Heart left ventricle (tissue), 16 donors: Measurements from ENCODE around the gene MIPOL1. TPM values are rescaled to one million over a fixed set of nuclear protein-coding genes. Genes with fewer than 3 reads are reported as not detected.

Experiments
- ATAC-seq, 4 donors: fragments of 200-7000 bp; cut with Tn5 transposase; one replicate each; pipeline ENCODE4 v1.9.1; 2020 to 2022; ENCODE audit warnings: moderate library complexity in 4 of 4, mild to moderate bottlenecking in 3 of 4, moderate number of reproducible peaks in 1 of 4
- DNase-seq, 5 donors: peaks; one replicate each; pipeline ENCODE4 v3.0.0-alpha.2; 2020
- H3K27ac ChIP-seq, 12 donors: fragments of 200-600 bp; sonication (generic) in 4 of 12; one replicate each; pipeline versions ENCODE4 v1.5.0 to v1.8.0; 2016 to 2022; ENCODE audit warnings: mild to moderate bottlenecking in 2 of 12
- H3K27me3 ChIP-seq, 9 donors: fragments of 200-600 bp; sonication (generic) in 2 of 9; one replicate each; pipeline versions ENCODE4 v1.5.1 to v1.8.0; 2016 to 2022; ENCODE audit warnings: mild to moderate bottlenecking in 3 of 9
- H3K36me3 ChIP-seq, 9 donors: fragments of 200-600 bp; sonication (generic) in 2 of 9; one replicate each; pipeline versions ENCODE4 v1.5.0 to v1.8.0; 2018 to 2022; ENCODE audit warnings: mild to moderate bottlenecking in 2 of 9
- H3K4me1 ChIP-seq, 12 donors: fragments of 200-600 bp; sonication (generic) in 4 of 12; one replicate each; pipeline versions ENCODE4 v1.5.0 to v1.8.0; 2016 to 2022; ENCODE audit warnings: mild to moderate bottlenecking in 3 of 12
- H3K4me3 ChIP-seq, 12 donors: fragments of 200-600 bp; sonication (generic) in 4 of 12; one replicate each; pipeline versions ENCODE4 v1.5.0 to v1.8.0; 2017 to 2022; ENCODE audit warnings: mild to moderate bottlenecking in 9 of 12, moderate library complexity in 4 of 12
- H3K9me3 ChIP-seq, 12 donors: fragments of 200-600 bp; sonication (generic) in 4 of 12; one replicate each; pipeline versions ENCODE4 v1.5.0 to v1.8.0; 2016 to 2022; ENCODE audit warnings: mild to moderate bottlenecking in 1 of 12
- POLR2A ChIP-seq, 2 donors: fragments of 450-650 bp; IDR thresholded peaks; one replicate each; pipeline ENCODE4 v1.6.1; 2017; ENCODE audit warnings: antibody characterized with exemption in 2 of 2, mild to moderate bottlenecking in 2 of 2, moderate library complexity in 2 of 2
- WGBS, 4 donors: extraction: QIAGEN DNeasy Blood & Tissue Kit in 2 of 4; methylation state at CpG; one replicate each; pipeline versions ENCODE4 v1.1.5 to v1.1.7; 2013 to 2018; 5-methylcytosine and 5-hydroxymethylcytosine counted together
- intact Hi-C, 10 donors: fragments of 100-400 bp; cut with DNase I; formaldehyde crosslinking; loops; one replicate each; pipeline versions ENCODE4 v1.11.1 to v1.14.2; 2022
- polyA plus RNA-seq, 2 donors: library from polyadenylated mRNA; stranded (reverse); fragments of 200-250 nt; gene quantifications; one replicate each; pipeline ENCODE4 v1.2.3, GENCODE V29; 2013
- total RNA-seq, 9 donors: library from RNA; depleted of rRNA in 2 of 9; stranded (reverse); fragments of >200 nt in 2 of 9; fragmentation: NEBNext Ultra II Directional in 3 of 9; extraction: Animal tissue kit (Norgen Biotek cat#: 25700) in 3 of 9; gene quantifications; one replicate each; pipeline versions ENCODE4 v1.1.0 to v1.2.4, GENCODE V29; 2016 to 2023
- TF ChIP-seq, protein P1 (sequence below), 12 donors: fragments of 200-600 bp; sonication (generic) in 4 of 12; IDR thresholded peaks; one replicate each; pipeline versions ENCODE4 v1.5.0 to v1.8.0; 2018 to 2022; ENCODE audit warnings: antibody characterized with exemption in 12 of 12, mild to moderate bottlenecking in 5 of 12
- donor health status: ischemic (EF 13 %, LVEDD 7.1; RV severe dilation, severe dysfunction).
- donor health status: healthy with polysubstance abuse.
- donor health status: DM: no; HTN: yes; CAD: no.
- donor health status: DM: no; HTN: no; CAD: no.
- donor health status: ischemic (EF 25% LVEDD 6.9; RV normal size, moderate dysfunction).
- donor health status: ischemic (EF 25% LVEDD 5.7; RV mildly dilated, moderate dysfunction).
- donor health status: healthy.
- donor health status: DM: yes; HTN: yes; CAD: no.
- donor health status: ischemic (EF 35%, LVEDD 5.7; RV mildly dilated, moderate dysfunction).
- donor health status: nonischemic (EF 11% LVEDD 7.7; RV severe dilation, severe dysfunction).
- donor health status: DM: yes; HTN: yes; CAD: no.
- donor health status: PGD.
- donor health status: ischemic (EF 29% LVEDD 5.4; RV normal size, mild dysfunction).
- donor health status: nonischemic (EF 23%, LVEDD 6.1; RV moderate dilation, normal function).

The MIPOL1 gene
- total and polyA plus RNA-seq, 11 donors = 0.99 to 7.3 (median 5.0) TPM

DNA sequence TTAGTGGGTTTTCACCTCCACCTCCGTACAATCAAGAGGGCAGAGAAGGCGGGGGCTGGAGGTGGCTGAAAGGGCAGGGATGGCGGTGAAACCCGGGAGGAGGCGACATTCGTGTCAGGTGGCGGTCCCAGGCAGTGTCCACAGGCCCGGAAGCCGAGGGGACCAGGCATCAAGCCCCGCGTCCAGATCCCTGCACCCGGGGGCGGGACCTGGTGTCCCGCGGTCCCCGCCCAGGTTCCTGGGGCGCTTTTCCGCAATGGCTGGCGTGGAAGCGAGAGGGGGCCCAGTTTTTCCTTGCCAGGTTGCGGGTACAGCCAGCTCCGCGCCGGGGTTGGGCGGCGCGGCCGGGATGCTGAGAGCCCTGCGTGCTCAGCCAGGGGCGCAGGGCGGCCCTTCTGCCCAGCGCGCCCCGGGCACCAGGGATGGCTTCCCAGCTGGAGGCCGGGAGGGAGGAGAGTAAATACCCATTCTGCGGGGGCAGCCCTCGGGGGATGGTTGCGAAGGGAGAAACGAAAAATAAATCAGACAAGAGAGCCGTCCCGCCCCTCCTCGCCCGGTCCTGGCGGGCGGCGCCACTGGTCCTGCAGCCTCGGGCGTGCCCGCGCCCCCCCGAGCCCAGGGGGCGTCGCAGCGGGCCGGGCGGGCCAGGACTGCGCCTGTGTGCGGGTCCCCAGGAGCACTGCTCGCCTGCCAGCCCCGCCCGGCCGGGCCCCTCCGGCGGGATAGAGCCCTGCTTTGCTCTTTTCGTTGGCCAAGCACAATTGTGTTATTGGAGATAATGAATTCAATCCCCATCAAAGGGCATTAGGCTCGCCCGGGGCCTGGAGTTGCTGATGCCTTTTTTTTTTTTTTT lies 385.8 kb downstream of the MIPOL1 start:
- no peak overlapping the region for H3K27ac ChIP-seq
- TF ChIP-seq, protein P1, sequence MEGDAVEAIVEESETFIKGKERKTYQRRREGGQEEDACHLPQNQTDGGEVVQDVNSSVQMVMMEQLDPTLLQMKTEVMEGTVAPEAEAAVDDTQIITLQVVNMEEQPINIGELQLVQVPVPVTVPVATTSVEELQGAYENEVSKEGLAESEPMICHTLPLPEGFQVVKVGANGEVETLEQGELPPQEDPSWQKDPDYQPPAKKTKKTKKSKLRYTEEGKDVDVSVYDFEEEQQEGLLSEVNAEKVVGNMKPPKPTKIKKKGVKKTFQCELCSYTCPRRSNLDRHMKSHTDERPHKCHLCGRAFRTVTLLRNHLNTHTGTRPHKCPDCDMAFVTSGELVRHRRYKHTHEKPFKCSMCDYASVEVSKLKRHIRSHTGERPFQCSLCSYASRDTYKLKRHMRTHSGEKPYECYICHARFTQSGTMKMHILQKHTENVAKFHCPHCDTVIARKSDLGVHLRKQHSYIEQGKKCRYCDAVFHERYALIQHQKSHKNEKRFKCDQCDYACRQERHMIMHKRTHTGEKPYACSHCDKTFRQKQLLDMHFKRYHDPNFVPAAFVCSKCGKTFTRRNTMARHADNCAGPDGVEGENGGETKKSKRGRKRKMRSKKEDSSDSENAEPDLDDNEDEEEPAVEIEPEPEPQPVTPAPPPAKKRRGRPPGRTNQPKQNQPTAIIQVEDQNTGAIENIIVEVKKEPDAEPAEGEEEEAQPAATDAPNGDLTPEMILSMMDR (IDR thresholded peaks at IDR 0.05) = no peak
- TF ChIP-seq POLR2A (IDR thresholded peaks at IDR 0.05) = no peak
- WGBS, 4 donors = 1 to 7% (median 5%) methylated on average over 20 to 67 of the region's 67 CpGs
- peaks cover 40 to 96% (median 80%) of the 10 kb centered on the region in 9 donors for H3K27me3 ChIP-seq
- no peak overlapping the region for H3K4me3 ChIP-seq
- H3K9me3 ChIP-seq = no peaks in the 10 kb centered on the region
- peak in 1 of 5 donors; percentile 47 for DNase-seq
- H3K4me1 ChIP-seq = peaks cover 0 to 31% (median 3%) of the 10 kb centered on the region in 12 donors
- intact Hi-C loops = no loop called here
- ATAC-seq = peak in 1 of 4 donors; percentile 15
- no peaks in the 10 kb centered on the region for H3K36me3 ChIP-seq

DNA sequence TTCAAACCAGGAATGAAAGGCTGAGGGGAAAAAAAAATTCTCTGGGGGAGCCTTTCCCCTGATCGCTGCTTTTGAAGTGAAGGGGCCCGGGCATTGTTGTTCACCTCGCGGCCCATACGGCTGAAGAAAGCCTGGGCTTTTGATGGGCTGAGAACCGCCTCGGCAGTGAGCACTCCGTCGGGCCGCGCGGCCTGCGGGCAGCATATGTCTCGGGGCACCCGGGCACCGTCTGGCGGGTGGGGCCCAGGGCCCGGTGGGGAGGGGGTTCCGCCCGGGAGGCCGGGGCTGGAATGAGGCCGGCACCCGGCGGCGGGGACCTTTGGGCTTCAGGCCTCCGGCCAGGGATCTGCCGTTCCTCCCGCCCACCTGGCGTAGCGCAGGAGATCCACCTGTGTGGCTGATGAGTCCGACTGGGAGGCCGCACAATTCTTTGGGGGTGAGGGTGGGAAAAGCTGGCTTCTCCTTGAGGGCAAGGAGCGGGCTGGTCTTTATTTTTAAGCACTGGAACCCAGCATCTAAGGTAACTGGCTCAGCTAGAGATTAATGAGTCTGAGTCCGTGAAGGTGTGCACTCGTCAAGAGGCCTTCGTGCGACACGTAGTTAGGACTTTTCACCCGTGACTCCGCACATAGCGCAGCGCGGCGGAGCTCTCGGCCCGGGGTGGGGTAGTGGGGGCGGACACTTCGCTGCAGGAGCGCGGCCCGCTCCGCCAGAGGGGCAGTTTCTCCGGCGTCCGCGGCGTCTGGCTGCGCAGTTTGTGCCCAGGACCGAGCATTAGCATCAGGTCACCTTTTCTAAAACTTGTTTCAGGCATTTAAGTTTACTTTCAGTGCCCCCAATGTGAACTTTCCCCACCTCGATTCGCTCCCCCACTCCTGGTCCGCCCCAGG lies 386.7 kb downstream of the MIPOL1 start:
- 3 to 6% (median 4%) methylated on average over 36 to 62 of the region's 62 CpGs for WGBS, 4 donors
- intact Hi-C loops = no loop called here
- Histone ChIP-seq H3K9me3 (no peaks in the 10 kb centered on the region), H3K4me3 (no peak overlapping the region), H3K4me1 (peaks cover 0 to 31% (median 3%) of the 10 kb centered on the region in 12 donors), H3K27ac (no peak overlapping the region), H3K36me3 (no peaks in the 10 kb centered on the region), H3K27me3 (peaks cover 49 to 96% (median 80%) of the 10 kb centered on the region in 9 donors)
- peak in 1 of 5 donors; percentile 54 for DNase-seq
- no peak for ATAC-seq
- TF ChIP-seq POLR2A (IDR thresholded peaks at IDR 0.05) = no peak
- TF ChIP-seq, protein P1 (IDR thresholded peaks at IDR 0.05) = no peak

GRCh38 chr14:37585101-37585511 lies 387.4 kb downstream of the MIPOL1 start:
- 2 to 5% (median 3%) methylated on average over 19 to 23 of the region's 23 CpGs for WGBS, 4 donors
- peaks cover 51 to 97% (median 85%) of the 10 kb centered on the region in 9 donors for H3K27me3 ChIP-seq
- intact Hi-C loops = no loop called here
- DNase-seq = peak in 1 of 5 donors; percentile 29
- no peaks in the 10 kb centered on the region for H3K9me3 ChIP-seq
- no peaks in the 10 kb centered on the region for H3K36me3 ChIP-seq
- ATAC-seq = no peak
- H3K4me3 ChIP-seq = no peak overlapping the region
- no peak for TF ChIP-seq POLR2A (IDR thresholded peaks at IDR 0.05)
- TF ChIP-seq, protein P1 (IDR thresholded peaks at IDR 0.05) = no peak
- H3K4me1 ChIP-seq = peaks cover 0 to 31% (median 3%) of the 10 kb centered on the region in 12 donors
- no peak overlapping the region for H3K27ac ChIP-seq
